KOPT-K1 (cell line): ENCODE data around the gene ZNF564.
"Not testable (repeated sequence)": the region's sequence is repeated elsewhere in the genome, so short reads cannot be mapped to it uniquely, and the experiment has no call there.

Experiments
- H3K27ac ChIP-seq: fragments of 200-600 bp; sonication (generic); 2 replicates; pipeline ENCODE4 v1.5.1; 2016; ENCODE audit warnings: antibody characterized with exemption, mild to moderate bottlenecking, low read depth, low read length; ENCODE audit not compliant: poor library complexity, severe bottlenecking
- H3K36me3 ChIP-seq: fragments of 200-600 bp; sonication (generic); 2 replicates; pipeline ENCODE4 v1.5.1; 2017; ENCODE audit warnings: antibody characterized with exemption, mild to moderate bottlenecking, low read length, moderate library complexity; ENCODE audit not compliant: insufficient read depth
- H3K9me3 ChIP-seq: fragments of 200-600 bp; sonication (generic); 2 replicates; pipeline ENCODE4 v1.5.1; 2017; ENCODE audit warnings: antibody characterized with exemption, low read length, mild to moderate bottlenecking; ENCODE audit not compliant: insufficient read depth, poor library complexity, severe bottlenecking

ZNF564 gene

DNA sequence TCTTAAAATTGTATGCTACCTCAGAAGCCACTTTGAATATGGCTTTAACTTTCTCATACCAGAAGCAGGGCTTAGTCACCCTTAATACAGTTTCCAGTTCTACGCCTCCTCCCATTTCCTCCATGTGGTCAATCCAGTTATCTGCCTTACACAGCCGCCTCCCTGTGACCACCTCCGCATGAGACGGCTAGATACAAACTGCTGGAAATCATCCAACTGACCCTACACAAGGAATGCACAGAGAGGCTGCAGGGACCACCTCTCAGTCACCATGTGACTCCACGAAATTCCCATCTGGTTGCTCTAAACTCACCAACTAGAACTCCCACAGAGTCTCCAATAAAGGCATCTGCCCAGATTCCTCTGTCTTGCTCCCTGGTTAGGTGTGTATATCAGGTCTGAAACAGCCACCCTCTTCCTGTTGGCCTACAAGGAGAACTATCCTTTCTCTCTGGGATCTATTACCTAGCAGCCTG, 6.8 kb downstream of the ZNF564 start:
- Histone ChIP-seq H3K36me3 (peaks cover 71% of the 10 kb centered on the region), H3K9me3 (peaks cover 48% of the 10 kb centered on the region), H3K27ac (no peak overlapping the region)

DNA sequence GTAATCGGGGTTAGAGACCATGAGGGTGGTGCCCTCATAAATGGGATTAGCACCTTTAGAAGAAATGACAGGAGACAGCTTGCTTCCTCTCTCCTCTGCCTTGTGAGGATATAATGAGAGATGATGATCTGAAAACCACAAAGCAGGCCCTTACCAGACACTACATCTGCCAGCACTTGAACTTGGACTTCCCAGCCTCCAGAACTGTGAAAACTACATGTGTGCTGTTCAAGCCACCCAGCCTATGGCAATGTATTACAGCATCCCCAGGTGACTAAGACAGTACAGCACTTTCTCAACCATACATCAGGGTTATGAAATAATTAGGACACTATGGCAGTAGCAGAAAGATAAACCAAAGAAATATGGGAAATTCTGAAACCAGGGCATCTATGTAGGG, 7.4 kb downstream of the ZNF564 start:
- H3K27ac ChIP-seq: no peak overlapping the region
- peaks cover 73% of the 10 kb centered on the region for H3K36me3 ChIP-seq
- peaks cover 54% of the 10 kb centered on the region for H3K9me3 ChIP-seq

DNA sequence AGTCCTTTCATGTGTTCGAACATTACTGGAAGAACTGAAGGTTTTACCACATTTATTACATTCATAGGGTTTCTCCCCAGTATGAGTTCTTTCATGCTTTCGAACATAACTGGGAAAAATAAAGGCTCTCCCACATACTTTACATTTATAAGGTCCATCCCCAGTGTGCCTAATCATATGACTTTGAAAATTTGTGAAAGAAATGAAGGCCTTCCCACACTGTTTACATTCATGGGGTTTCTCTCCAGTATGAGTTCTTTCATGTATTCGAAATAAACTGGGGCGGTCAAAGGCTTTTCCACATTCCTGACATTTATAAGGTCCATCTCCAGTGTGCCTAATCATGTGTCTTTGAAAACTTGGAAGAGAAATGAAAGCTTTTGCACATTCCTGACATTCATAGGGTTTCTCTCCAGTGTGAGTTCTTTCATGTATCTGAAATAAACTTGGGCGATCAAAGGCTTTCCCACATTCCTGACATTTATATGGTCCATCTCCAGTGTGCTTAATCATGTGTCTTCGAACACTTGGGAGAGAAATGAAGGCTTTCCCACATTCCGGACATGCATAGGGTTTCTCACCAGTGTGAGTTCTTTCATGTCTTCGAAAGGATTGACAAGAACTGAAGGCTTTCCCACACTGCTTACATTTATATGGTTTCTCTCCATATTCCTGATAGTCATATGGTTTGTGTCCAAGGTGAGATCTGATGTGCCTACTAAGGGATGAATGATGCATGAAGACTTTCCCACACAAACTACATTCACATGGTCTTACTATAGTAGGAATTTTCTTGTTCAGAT, 24.0 kb downstream of the ZNF564 start:
- H3K36me3 ChIP-seq: peaks cover 90% of the 10 kb centered on the region
- H3K27ac ChIP-seq: no peak overlapping the region
- H3K9me3 ChIP-seq: peaks cover 98% of the 10 kb centered on the region

DNA sequence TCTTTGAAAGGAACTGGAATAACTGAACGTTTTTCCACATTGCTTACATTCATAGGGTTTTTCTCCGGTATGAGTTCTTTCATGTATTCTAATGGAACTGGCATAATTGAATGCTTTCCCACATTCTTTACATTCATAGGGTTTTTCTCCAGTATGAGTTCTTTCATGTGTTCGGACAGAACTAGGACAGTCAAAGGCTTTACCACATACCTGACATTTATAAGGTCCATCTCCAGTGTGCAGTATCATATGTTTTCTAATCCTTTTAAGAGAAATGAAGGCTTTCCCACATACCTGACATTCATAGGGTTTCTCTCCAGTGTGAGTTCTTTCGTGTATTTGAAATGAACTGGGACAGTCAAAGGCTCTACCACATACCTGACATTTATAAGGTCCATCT, 24.7 kb downstream of the ZNF564 start:
- H3K27ac ChIP-seq: no peak overlapping the region
- peaks cover 85% of the 10 kb centered on the region for H3K36me3 ChIP-seq
- H3K9me3 ChIP-seq: peaks cover 100% of the 10 kb centered on the region

DNA sequence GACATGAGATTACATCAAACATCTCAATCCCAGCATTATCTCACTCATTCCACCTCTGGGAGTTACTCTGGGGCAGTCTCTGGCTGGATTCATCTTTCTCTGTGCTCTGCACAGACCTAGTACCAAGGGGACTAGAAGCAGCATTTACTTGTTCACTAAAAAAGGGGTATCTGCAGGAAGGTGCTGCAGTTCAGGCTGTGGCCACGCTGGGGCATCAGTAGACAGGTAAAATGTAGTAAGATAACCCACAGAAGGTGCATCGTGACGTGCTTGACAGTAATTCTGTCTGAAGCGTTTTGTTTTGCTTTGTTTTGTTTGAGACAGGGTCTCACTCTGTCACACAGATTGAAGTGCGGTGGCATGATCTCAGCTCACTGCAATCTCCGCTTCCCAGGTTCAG, 29.3 kb downstream of the ZNF564 start:
- H3K36me3 ChIP-seq: peaks cover 49% of the 10 kb centered on the region
- H3K9me3 ChIP-seq: peaks cover 94% of the 10 kb centered on the region
- H3K27ac ChIP-seq: no peak overlapping the region

DNA sequence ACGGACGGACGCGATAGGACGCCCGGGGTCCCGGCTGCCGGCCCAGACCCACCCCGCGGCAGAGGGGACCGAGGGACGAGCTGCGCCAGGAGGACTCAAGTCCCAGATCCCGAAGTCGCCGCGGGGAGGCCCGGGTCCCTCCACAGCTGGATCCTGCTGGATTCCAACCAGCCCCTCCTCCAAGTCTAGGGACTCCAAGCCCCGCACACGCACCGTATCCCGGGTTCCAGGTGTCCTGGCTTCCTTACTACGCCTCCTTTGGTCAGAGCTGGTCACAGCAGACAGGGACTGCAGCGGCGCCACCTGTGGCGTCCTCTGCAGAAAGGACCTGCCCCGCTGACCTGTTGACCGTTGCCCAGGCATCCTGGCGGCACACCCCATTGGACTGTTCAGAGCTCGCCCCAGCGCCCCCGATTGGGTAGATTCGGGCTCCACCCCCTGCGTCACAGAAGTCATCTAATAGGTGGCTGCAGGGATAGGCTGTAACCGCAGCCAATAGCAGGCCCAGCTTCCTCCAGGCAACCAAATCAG, 37.7 kb downstream of the ZNF564 start:
- peaks cover 10% of the 10 kb centered on the region; the same call in 1 of the 2 replicates for H3K36me3 ChIP-seq
- H3K9me3 ChIP-seq: peaks cover 53% of the 10 kb centered on the region
- no peak overlapping the region for H3K27ac ChIP-seq

DNA sequence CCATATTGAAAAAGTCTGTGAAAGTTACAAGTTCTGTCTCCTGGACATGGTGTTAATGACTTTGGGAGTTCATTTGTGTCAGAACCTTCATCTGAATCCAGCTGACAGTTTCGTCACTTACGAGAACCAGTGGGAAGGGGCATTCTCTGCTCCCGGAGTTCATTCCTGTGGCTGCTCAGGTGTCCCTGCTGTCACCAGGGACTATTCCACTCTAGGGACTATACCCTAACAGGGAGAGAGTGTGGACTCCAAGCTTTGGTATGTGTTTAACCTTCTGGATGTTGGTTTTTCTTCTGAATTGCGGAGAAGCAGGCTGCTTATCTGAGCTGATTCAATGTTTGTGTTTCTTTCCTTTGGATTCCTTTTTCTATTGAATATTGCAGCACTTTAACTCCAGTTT, 54.2 kb downstream of the ZNF564 start:
- Histone ChIP-seq H3K27ac (no peak overlapping the region), H3K36me3 (no peaks in the 10 kb centered on the region), H3K9me3 (no peaks in the 10 kb centered on the region)

DNA sequence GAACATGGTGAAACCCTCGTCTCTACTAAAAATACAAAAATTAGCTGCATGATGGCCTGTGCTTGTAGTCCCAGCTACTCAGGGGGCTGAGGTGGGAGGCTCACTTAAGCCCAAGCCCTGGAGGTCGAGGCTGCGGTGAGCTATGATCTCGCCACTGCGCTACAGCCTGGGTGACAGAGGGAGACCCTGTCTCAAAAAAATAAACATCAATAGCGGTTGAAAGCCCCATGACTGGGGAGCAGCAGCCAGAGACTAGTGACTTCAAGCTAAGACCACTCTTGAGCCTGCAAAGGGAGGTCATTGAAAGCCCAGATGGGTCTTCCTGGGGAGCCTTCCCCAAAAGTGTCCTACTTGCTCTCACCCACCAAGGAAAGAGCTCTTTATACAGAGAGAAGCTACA, 54.8 kb downstream of the ZNF564 start:
- H3K36me3 ChIP-seq: no peaks in the 10 kb centered on the region
- H3K27ac ChIP-seq: no peak overlapping the region
- no peaks in the 10 kb centered on the region for H3K9me3 ChIP-seq

DNA sequence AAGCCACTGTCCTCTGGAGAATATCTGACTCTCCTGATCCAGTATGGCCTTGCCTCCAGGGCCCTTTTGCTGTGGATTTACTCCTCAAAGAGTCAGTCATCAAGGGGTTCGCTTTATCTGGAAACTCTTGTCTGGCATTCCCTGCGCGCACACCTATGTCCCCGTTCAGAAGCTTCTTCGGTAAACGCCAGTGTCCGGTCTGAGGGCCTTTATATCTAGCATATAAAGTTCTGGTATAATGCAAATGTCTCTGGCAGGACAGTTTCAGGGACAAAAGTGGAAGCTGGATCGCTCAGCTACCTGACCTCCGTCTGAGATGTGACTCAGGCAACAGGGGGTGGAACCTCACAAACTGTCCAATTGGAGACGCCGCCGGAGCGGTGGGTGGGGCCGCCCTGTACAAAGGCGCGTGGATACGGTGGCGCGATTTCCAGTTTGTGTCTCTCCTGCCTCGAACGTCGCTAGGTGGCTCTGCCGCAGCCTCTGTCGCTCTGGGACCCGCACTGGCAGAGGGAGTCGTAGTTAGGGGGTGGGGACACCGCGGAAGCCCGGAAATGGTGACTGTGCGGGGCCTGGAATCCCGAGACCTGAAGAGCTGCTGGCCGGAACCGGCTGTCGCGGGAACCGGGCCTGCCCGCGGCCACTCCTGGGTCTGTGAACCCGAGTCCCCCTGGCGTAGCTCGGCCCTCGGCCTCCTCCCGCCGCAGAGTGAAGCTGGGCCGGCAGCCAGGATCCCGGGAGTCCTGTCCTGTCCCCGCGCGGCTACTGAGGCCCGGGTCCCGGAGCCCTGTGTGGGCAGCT, 56.1 kb downstream of the ZNF564 start:
- Histone ChIP-seq H3K27ac (peak overlapping the region; percentile 73), H3K36me3 (no peaks in the 10 kb centered on the region), H3K9me3 (no peaks in the 10 kb centered on the region)

DNA sequence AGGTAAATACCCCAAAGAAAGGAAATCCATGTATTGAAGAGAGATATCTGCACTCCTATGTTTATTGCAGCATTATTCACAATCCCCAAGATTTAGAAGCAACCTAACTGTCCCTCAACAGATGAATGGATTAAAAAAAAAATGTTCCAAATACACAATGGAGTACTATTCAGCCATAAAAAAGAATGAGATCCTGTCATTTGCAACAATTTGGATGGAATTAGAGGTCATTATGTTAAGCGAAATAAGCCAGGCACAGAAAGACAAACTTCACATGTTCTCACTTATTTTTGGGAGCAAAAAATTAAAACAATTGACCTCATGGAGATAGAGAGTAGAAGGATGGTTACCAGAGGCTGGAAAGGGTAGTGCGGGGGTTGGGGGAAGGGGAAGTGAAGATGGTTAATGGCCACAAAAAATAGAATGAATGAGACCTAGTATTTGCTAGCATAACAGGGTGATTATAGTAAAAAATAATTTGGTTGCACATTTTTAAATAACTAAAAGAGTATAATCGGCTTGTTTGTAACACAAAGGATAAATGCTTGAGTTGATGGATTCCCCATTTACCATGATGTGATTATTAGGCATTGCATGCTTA, 56.9 kb downstream of the ZNF564 start:
- Histone ChIP-seq H3K36me3 (no peaks in the 10 kb centered on the region), H3K27ac (no peak overlapping the region), H3K9me3 (no peaks in the 10 kb centered on the region)

DNA sequence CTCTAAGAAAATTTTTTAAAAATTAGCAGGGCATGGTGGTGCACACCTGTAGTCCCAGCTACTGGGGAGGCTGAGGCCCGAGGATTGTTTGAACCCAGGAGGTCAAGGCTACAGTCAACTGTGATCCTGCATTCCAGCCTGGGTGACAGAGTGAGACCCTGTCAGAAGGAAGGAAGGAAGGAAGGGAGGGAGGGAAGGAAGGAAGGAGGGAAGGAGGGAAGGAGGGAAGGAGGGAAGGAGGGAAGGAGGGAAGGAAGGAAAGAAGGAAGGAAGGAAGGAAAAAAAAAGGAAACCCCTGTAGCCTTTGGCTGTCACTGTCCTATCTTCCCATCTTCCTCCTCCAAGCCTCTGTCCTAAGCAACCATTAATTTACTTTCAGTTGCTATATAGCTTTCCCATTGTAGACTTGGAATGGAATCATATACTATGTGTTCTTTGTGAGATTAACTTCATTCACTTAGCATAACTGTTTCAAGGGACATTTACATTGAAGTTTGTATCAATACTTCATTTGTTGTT, 65.0 kb downstream of the ZNF564 start:
- not testable (repeated sequence) for H3K36me3 ChIP-seq

DNA sequence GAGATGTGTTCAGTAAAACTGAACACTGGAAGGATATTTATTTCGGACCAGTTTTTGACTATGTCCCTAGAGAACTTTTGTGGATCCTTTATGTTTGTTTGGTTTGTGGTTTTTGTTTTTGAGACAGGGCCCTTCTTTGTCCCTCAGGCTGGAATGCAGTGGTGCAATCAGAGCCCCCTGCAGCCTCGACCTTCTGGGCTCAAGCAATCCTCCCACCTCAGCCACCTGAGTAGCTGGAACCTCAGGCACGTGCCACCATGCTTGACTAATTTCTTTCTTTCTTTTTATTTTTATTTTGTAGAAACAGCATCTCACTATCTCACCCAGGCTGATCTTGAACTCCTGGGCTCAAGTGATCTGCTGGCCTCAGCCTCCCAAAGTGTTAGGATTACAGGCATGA, 65.7 kb downstream of the ZNF564 start:
- Histone ChIP-seq H3K27ac (no peak overlapping the region), H3K36me3 (no peaks in the 10 kb centered on the region), H3K9me3 (no peaks in the 10 kb centered on the region)

More for the DNA sequence above, 65.0 kb downstream of the ZNF564 start:
- not testable (repeated sequence) for H3K27ac ChIP-seq, H3K9me3 ChIP-seq

DNA sequence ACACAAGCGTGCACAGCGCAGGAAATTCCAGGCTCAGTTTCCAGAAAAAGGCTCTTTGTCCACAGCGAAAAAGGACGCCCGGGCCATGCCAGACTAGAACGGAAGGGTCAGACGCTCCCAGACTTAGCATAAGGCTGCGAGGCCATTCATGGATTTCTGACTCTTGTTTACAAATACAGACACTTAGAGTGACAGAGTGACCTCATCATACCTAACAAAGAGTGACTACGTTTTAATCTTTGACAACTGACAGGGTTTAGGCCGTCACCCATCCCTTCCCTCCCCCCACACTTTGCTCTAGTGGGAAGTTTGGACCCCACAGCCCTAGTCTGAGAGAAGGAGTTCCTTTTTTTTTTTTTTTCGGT, 66.2 kb downstream of the ZNF564 start:
- Histone ChIP-seq H3K36me3 (no peaks in the 10 kb centered on the region), H3K27ac (peak overlapping the region; percentile 55), H3K9me3 (no peaks in the 10 kb centered on the region)

DNA sequence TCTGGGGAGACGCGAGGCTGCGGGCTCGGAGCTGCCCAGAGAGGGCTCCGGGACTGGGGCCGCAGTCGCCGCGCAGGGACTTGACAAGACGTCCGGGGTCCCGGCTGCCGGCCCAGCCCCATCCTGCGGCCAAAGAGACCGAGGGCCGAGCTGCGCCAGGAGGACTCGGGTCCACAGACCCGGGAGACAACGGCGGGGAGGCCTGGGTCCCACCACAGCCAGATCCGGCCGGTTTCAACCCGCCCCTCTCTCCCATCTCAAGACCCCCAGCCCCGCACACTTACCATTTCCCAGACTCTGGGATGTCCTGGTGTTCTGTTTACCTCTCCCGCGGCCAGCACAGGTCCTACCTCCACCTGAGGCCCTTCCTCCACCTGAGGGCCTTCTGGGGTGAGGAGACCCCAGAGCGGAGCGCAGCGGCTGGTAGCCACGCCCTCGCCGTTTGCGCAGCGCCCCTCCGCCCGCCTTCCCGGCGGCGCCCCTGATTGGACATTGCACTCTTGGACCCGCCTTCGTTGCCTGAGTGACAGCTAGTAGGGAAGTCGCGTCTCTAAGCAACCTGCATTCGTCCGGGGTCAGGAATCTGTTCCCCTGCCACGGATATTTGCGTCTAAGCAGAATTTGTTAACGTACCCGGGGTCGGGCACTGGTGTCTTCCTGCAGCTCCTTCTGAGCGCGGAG, 66.8 kb downstream of the ZNF564 start, which contains the start of gene ZNF709:
TSS of gene ZNF709 (minus strand) at position 446 of the 681 bp plus-strand sequence. CDS start at position 287, 159 bp downstream.
- H3K9me3 ChIP-seq: no peaks in the 10 kb centered on the region
- H3K36me3 ChIP-seq: no peaks in the 10 kb centered on the region
- H3K27ac ChIP-seq: peak within 1 kb of the TSS; percentile 55
